Naive thymus-derived CD4-positive, alpha-beta T cell (primary cell): ENCODE measurements around the gene NRXN3. TPM values are rescaled to one million over a fixed set of nuclear protein-coding genes. Genes with fewer than 3 reads are reported as not detected.

Experiments used
- ATAC-seq: fragments of 150-1000 bp; cut with Tn5 transposase; 2 replicates; pipeline ENCODE4 v1.10.0; 2021; ENCODE audit warnings: mild to moderate bottlenecking, moderate library complexity
- CTCF ChIA-PET: fragments of 350-600 bp; sonication (Branson Sonifier 250); formaldehyde crosslinking; loops from one replicate; lab custom pipeline; 2021; ENCODE audit warnings: antibody characterized with exemption; lab: Charles Lee
- POLR2A ChIA-PET: fragments of 350-600 bp; sonication (Branson Sonifier 250); formaldehyde crosslinking; loops from one replicate; lab custom pipeline; 2021; ENCODE audit warnings: antibody characterized with exemption, inconsistent platforms; lab: Charles Lee
- DNase-seq, 9 donors: peaks; one replicate each; pipeline versions ENCODE4 v3.0.0 to v3.0.0-alpha.2; 2020 to 2022; ENCODE audit warnings: mixed read lengths in 1 of 9
- H3K27ac ChIP-seq: one replicate; pipeline ENCODE4 v1.7.0; 2013; ENCODE audit warnings: mild to moderate bottlenecking, low read depth, low read length, moderate library complexity
- H3K27me3 ChIP-seq, 2 donors: one replicate each; pipeline ENCODE4 v1.7.0; 2013; ENCODE audit warnings: low read length in 2 of 2, mild to moderate bottlenecking in 2 of 2, moderate library complexity in 2 of 2; ENCODE audit not compliant: control insufficient read depth in 2 of 2, insufficient read depth in 2 of 2
- H3K36me3 ChIP-seq, 3 experiments: 1 replicate in 2 of 3; 2 replicates in 1 of 3; pipeline ENCODE4 v1.7.0; 2013; ENCODE audit warnings: low read length in 3 of 3, mild to moderate bottlenecking in 3 of 3, moderate library complexity in 1 of 3; ENCODE audit not compliant: insufficient read depth in 3 of 3, control insufficient read depth in 2 of 3
- H3K4me1 ChIP-seq, 2 donors: one replicate each; pipeline ENCODE4 v1.7.0; 2013; ENCODE audit warnings: low read length in 2 of 2, mild to moderate bottlenecking in 2 of 2, moderate library complexity in 1 of 2; ENCODE audit not compliant: control insufficient read depth in 2 of 2, insufficient read depth in 2 of 2
- H3K4me3 ChIP-seq: 2 replicates; pipeline ENCODE4 v1.7.0; 2013; ENCODE audit warnings: mild to moderate bottlenecking, low read length
- H3K9me3 ChIP-seq, 3 experiments: 1 replicate in 2 of 3; 2 replicates in 1 of 3; pipeline ENCODE4 v1.7.0; 2013; ENCODE audit warnings: low read length in 3 of 3; ENCODE audit not compliant: control insufficient read depth in 2 of 3
- H3K27ac Mint-ChIP-seq, 9 donors: one replicate each; pipeline ENCODE4 v1.8.0; 2020 to 2022; ENCODE audit warnings: mixed read lengths in 9 of 9, mild to moderate bottlenecking in 8 of 9, moderate library complexity in 5 of 9, inconsistent platforms in 2 of 9
- H3K27me3 Mint-ChIP-seq, 5 donors: one replicate each; pipeline ENCODE4 v1.8.0; 2021 to 2022; ENCODE audit warnings: mixed read lengths in 5 of 5, mild to moderate bottlenecking in 1 of 5
- H3K36me3 Mint-ChIP-seq, 5 donors: one replicate each; pipeline ENCODE4 v1.8.0; 2020 to 2022; ENCODE audit warnings: mixed read lengths in 5 of 5, mild to moderate bottlenecking in 3 of 5, inconsistent platforms in 1 of 5
- H3K4me1 Mint-ChIP-seq, 7 donors: one replicate each; pipeline ENCODE4 v1.8.0; 2020 to 2022; ENCODE audit warnings: mixed read lengths in 7 of 7, mild to moderate bottlenecking in 3 of 7, inconsistent platforms in 1 of 7
- H3K4me3 Mint-ChIP-seq, 10 donors: one replicate each; pipeline ENCODE4 v1.8.0; 2020 to 2022; ENCODE audit warnings: mild to moderate bottlenecking in 10 of 10, mixed read lengths in 10 of 10, moderate library complexity in 6 of 10, inconsistent platforms in 2 of 10
- H3K9me3 Mint-ChIP-seq, 11 donors: one replicate each; pipeline ENCODE4 v1.8.0; 2020 to 2022; ENCODE audit warnings: mixed read lengths in 11 of 11, mild to moderate bottlenecking in 4 of 11, inconsistent platforms in 1 of 11, moderate library complexity in 1 of 11
- intact Hi-C, 2 donors: fragments of 100-400 bp; cut with micrococcal nuclease; formaldehyde crosslinking; loops; one replicate each; pipeline ENCODE4 v1.15.1; 2023
- polyA plus RNA-seq, 2 donors: library from polyadenylated mRNA; unstranded; fragments of 300-500 nt; fragmentation: Illumina TruSeq; gene quantifications; one replicate each; pipeline ENCODE4 v1.2.3, GENCODE V29; 2021
- total RNA-seq, 6 experiments: library from RNA in 5 of 6; stranded (reverse) in 5 of 6; gene quantifications; 1 replicate in 5 of 6; 2 replicates in 1 of 6; pipeline ENCODE4 v1.2.3 and lab custom pipeline; 2021 to 2026

NRXN3 gene
- total and polyA plus RNA-seq, 7 experiments from 2014 or later, result not detected

- Histone ChIP-seq H3K27ac (no peak overlapping the region), H3K4me3 (no peak overlapping the region), H3K36me3 (no peaks in the 10 kb centered on the region), H3K9me3 (no peaks in the 10 kb centered on the region), H3K27me3 (no peaks in the 10 kb centered on the region), H3K4me1 (no peaks in the 10 kb centered on the region)
- Mint-ChIP-seq H3K27me3 (peaks cover 0 to 4% (median 0%) of the 10 kb centered on the region in 5 donors), H3K4me1 (no peaks in the 10 kb centered on the region), H3K27ac (no peak overlapping the region), H3K4me3 (no peak overlapping the region), H3K9me3 (peaks cover 0 to 6% (median 1%) of the 10 kb centered on the region in 11 donors), H3K36me3 (no peaks in the 10 kb centered on the region)
- ChIA-PET CTCF (no interaction called here), POLR2A (no interaction called here)
- intact Hi-C loops, result no loop called here
- ATAC-seq, result no peak
- DNase-seq, result no peak
Measured at GRCh38 chr14:79580414-79580813, 1410.2 kb downstream of the NRXN3 start.

- no peak for ATAC-seq
- ChIA-PET POLR2A (no interaction called here), CTCF (no interaction called here)
- no peaks in the 10 kb centered on the region for H3K36me3 Mint-ChIP-seq
- intact Hi-C loops, result no loop called here
- Histone ChIP-seq H3K4me3 (no peak overlapping the region), H3K36me3 (no peaks in the 10 kb centered on the region), H3K4me1 (no peaks in the 10 kb centered on the region), H3K9me3 (no peaks in the 10 kb centered on the region), H3K27ac (no peak overlapping the region), H3K27me3 (no peaks in the 10 kb centered on the region)
- no peak overlapping the region for H3K4me3 Mint-ChIP-seq
- DNase-seq, result no peak
- no peaks in the 10 kb centered on the region for H3K4me1 Mint-ChIP-seq
- H3K27me3 Mint-ChIP-seq, result peaks cover 0 to 4% (median 0%) of the 10 kb centered on the region in 5 donors
- H3K9me3 Mint-ChIP-seq, result peaks cover 0 to 6% (median 1%) of the 10 kb centered on the region in 11 donors
- no peak overlapping the region for H3K27ac Mint-ChIP-seq
Measured at GRCh38 chr14:79580906-79581305, 1410.7 kb downstream of the NRXN3 start.

GRCh38 chr14:79581912-79582576, 1411.9 kb downstream of the NRXN3 start:
- Histone ChIP-seq H3K36me3 (no peaks in the 10 kb centered on the region), H3K9me3 (no peaks in the 10 kb centered on the region), H3K4me3 (no peak overlapping the region), H3K27me3 (no peaks in the 10 kb centered on the region), H3K4me1 (no peaks in the 10 kb centered on the region), H3K27ac (no peak overlapping the region)
- ChIA-PET CTCF (no interaction called here), POLR2A (no interaction called here)
- H3K4me1 Mint-ChIP-seq, result no peaks in the 10 kb centered on the region
- H3K27me3 Mint-ChIP-seq, result peaks cover 0 to 4% (median 0%) of the 10 kb centered on the region in 5 donors
- H3K4me3 Mint-ChIP-seq, result no peak overlapping the region
- DNase-seq (no peak), ATAC-seq (no peak)
- intact Hi-C loops, result no loop called here
- no peak overlapping the region for H3K27ac Mint-ChIP-seq
- no peaks in the 10 kb centered on the region for H3K36me3 Mint-ChIP-seq
- peaks cover 0 to 9% (median 0%) of the 10 kb centered on the region in 11 donors for H3K9me3 Mint-ChIP-seq

- no peak for ATAC-seq
Measured at GRCh38 chr14:79583738-79584408, 1413.7 kb downstream of the NRXN3 start.

GRCh38 chr14:79584679-79585078, 1414.5 kb downstream of the NRXN3 start:
- Histone ChIP-seq H3K27me3 (no peaks in the 10 kb centered on the region), H3K27ac (no peak overlapping the region), H3K36me3 (no peaks in the 10 kb centered on the region), H3K4me1 (no peaks in the 10 kb centered on the region), H3K4me3 (no peak overlapping the region), H3K9me3 (no peaks in the 10 kb centered on the region)
- intact Hi-C loops, result no loop called here
- ATAC-seq (no peak), DNase-seq (no peak)
- ChIA-PET POLR2A (no interaction called here), CTCF (no interaction called here)
- Mint-ChIP-seq H3K4me3 (no peak overlapping the region), H3K36me3 (no peaks in the 10 kb centered on the region), H3K27ac (no peak overlapping the region), H3K27me3 (peaks cover 0 to 4% (median 0%) of the 10 kb centered on the region in 5 donors), H3K9me3 (peaks cover 0 to 12% (median 2%) of the 10 kb centered on the region in 11 donors), H3K4me1 (no peaks in the 10 kb centered on the region)

More at GRCh38 chr14:79583738-79584408, 1413.7 kb downstream of the NRXN3 start:
- Histone ChIP-seq H3K27ac (no peak overlapping the region), H3K36me3 (no peaks in the 10 kb centered on the region), H3K4me1 (no peaks in the 10 kb centered on the region), H3K27me3 (no peaks in the 10 kb centered on the region), H3K4me3 (no peak overlapping the region), H3K9me3 (no peaks in the 10 kb centered on the region)
- Mint-ChIP-seq H3K36me3 (no peaks in the 10 kb centered on the region), H3K9me3 (peaks cover 0 to 12% (median 2%) of the 10 kb centered on the region in 11 donors), H3K27ac (no peak overlapping the region), H3K4me1 (no peaks in the 10 kb centered on the region), H3K27me3 (peaks cover 0 to 4% (median 0%) of the 10 kb centered on the region in 5 donors), H3K4me3 (no peak overlapping the region)
- POLR2A ChIA-PET, result no interaction called here
- DNase-seq, result no peak
- CTCF ChIA-PET, result no interaction called here
- intact Hi-C loops, result no loop called here

GRCh38 chr14:79585845-79586244, 1415.7 kb downstream of the NRXN3 start:
- ATAC-seq (no peak), DNase-seq (no peak)
- H3K27me3 ChIP-seq, result no peaks in the 10 kb centered on the region
- no peak overlapping the region for H3K4me3 ChIP-seq
- no peaks in the 10 kb centered on the region for H3K4me1 Mint-ChIP-seq
- CTCF ChIA-PET, result no interaction called here
- H3K27me3 Mint-ChIP-seq, result no peaks in the 10 kb centered on the region
- POLR2A ChIA-PET, result no interaction called here
- peaks cover 0 to 16% (median 2%) of the 10 kb centered on the region in 11 donors for H3K9me3 Mint-ChIP-seq
- H3K36me3 Mint-ChIP-seq, result no peaks in the 10 kb centered on the region
- no peak overlapping the region for H3K27ac Mint-ChIP-seq
- peaks cover 0 to 4% (median 0%) of the 10 kb centered on the region in 3 experiments for H3K9me3 ChIP-seq
- intact Hi-C loops, result no loop called here
- H3K4me1 ChIP-seq, result no peaks in the 10 kb centered on the region
- no peaks in the 10 kb centered on the region for H3K36me3 ChIP-seq
- H3K4me3 Mint-ChIP-seq, result no peak overlapping the region
- H3K27ac ChIP-seq, result no peak overlapping the region

- Mint-ChIP-seq H3K4me3 (no peak overlapping the region), H3K27me3 (no peaks in the 10 kb centered on the region), H3K36me3 (no peaks in the 10 kb centered on the region), H3K4me1 (no peaks in the 10 kb centered on the region), H3K9me3 (peaks cover 0 to 14% (median 2%) of the 10 kb centered on the region in 11 donors), H3K27ac (no peak overlapping the region)
- no peaks in the 10 kb centered on the region for H3K4me1 ChIP-seq
- intact Hi-C loops, result no loop called here
- ChIA-PET POLR2A (no interaction called here), CTCF (no interaction called here)
- ATAC-seq (no peak), DNase-seq (no peak)
- H3K36me3 ChIP-seq, result no peaks in the 10 kb centered on the region
- no peak overlapping the region for H3K4me3 ChIP-seq
- peaks cover 0 to 4% (median 0%) of the 10 kb centered on the region in 3 experiments for H3K9me3 ChIP-seq
- H3K27ac ChIP-seq, result no peak overlapping the region
- H3K27me3 ChIP-seq, result no peaks in the 10 kb centered on the region
Measured at GRCh38 chr14:79586416-79586815, 1416.2 kb downstream of the NRXN3 start.
